Retinal pigment epithelial cell (primary cell): ENCODE measurements around the gene ERC2.
A peak's percentile ranks its signal among the peaks of the same experiment; 100 is the strongest.

Experiments
- DNase-seq: peaks from one replicate; pipeline ENCODE4 v3.0.0-alpha.2; 2010; ENCODE audit warnings: low read depth
- H3K4me3 ChIP-seq: 2 replicates; pipeline ENCODE4 v1.5.1; 2011; ENCODE audit warnings: mild to moderate bottlenecking, low read length, control low read depth, moderate library complexity
- CTCF ChIP-seq: conservative IDR thresholded peaks from 2 replicates; pipeline ENCODE4 v1.5.1; 2011; ENCODE audit warnings: low read depth, low read length, control low read depth, inconsistent platforms

The ERC2 gene

GRCh38 chr3:56304069-56304468, 164.2 kb downstream of the ERC2 start:
- no peak for TF ChIP-seq CTCF
- H3K4me3 ChIP-seq = no peak overlapping the region
- DNase-seq = no peak

- H3K4me3 ChIP-seq = no peak overlapping the region
- TF ChIP-seq CTCF = peak; percentile 89
- DNase-seq = peak; percentile 44
Measured at GRCh38 chr3:56303487-56303886, 164.8 kb downstream of the ERC2 start.

- peak; percentile 50 for TF ChIP-seq CTCF
- no peak for DNase-seq
- H3K4me3 ChIP-seq = no peak overlapping the region
Measured at GRCh38 chr3:56302417-56302816, 165.8 kb downstream of the ERC2 start.

- DNase-seq = no peak
- no peak for TF ChIP-seq CTCF
- no peak overlapping the region for H3K4me3 ChIP-seq
Measured at GRCh38 chr3:56297281-56297840, 170.9 kb downstream of the ERC2 start.

- TF ChIP-seq CTCF = no peak
- H3K4me3 ChIP-seq = peak overlapping the region; percentile 21
Measured at GRCh38 chr3:56296361-56296760, 171.9 kb downstream of the ERC2 start.

GRCh38 chr3:56295161-56295560, 173.1 kb downstream of the ERC2 start:
- no peak for TF ChIP-seq CTCF
- DNase-seq = no peak

More at GRCh38 chr3:56296361-56296760, 171.9 kb downstream of the ERC2 start:
- peak; percentile 78 for DNase-seq

GRCh38 chr3:56294286-56294685, 174.0 kb downstream of the ERC2 start:
- DNase-seq = no peak
- no peak for TF ChIP-seq CTCF
- no peak overlapping the region for H3K4me3 ChIP-seq

More at GRCh38 chr3:56295161-56295560, 173.1 kb downstream of the ERC2 start:
- peak overlapping the region; percentile 21 for H3K4me3 ChIP-seq
